ENCODE results near the gene PRR14L.
A peak's percentile ranks its signal among the peaks of the same experiment; 100 is the strongest.
"Not testable (repeated sequence)": the region's sequence is repeated elsewhere in the genome, so short reads cannot be mapped to it uniquely, and the experiment has no call there.

The PRR14L gene

DNA sequence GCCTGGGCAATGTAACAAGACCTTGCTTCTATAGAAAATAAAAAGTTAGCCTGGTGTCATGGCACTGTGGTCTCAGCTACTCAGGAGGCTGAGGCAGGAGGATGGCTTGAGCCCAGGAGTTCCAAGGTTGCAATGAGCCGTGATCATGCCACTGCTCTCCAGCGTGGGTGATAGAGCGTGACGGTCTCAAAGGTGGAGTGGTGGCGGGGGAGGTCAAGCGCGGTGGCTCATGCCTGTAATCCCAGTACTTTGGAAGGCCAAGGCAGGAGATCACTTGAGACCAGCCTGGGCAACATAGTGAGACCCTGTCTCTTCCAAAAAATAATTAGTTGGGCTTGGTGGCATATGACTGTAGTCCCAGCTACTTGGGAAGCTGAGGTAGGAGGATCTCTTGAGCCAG lies 71.2 kb downstream of the PRR14L start:
- no peaks in the 10 kb centered on the region for H3K27me3 Mint-ChIP-seq
- DNase-seq (no peak), ATAC-seq (no peak)
- no peak overlapping the region for H3K4me3 Mint-ChIP-seq
- no peaks in the 10 kb centered on the region for H3K9me3 Mint-ChIP-seq
- H3K4me1 Mint-ChIP-seq: peaks cover 10% of the 10 kb centered on the region
- H3K27ac Mint-ChIP-seq: peak overlapping the region in 1 of 2 donors; percentile 76

DNA sequence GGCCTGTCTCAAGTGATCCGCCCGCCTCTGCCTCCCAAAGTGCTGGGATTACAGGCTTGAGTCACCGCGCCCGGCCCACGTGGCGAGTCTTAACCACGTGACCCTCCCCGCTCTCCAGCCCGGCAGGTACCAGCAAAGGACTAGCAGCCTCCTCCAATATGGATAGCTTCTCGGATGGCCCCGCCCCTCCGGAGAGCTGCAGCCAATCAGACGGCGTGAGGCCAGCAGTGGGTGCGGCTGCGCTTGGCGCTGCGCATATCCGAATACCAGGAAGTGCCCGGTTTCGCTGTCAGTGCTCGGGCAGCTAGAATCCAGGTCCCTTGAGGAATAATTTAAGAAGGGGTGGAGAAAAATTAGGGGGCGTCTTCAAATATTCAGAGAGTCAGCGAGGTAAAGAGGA lies 73.2 kb downstream of the PRR14L start:
- H3K27ac Mint-ChIP-seq: peak overlapping the region; percentile 94 to 95

DNA sequence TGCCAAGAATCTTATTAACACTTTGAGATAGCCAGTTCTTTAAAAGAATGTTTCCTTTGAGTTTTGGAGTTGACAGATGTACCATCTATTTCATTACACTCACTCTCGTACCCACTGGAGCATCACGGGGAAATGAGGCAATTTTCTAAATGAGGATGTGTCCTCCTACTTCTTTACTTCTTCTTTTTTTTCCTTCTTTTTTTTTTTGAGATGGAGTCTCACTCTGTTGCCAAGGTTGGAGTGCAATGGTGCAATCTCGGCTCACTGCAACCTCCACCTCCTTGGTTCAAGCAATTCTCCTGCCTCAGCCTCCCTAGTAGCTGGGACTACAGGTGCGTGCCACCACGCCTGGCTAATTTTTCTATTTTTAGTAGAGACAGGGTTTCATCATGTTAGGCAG lies 75.7 kb downstream of the PRR14L start:
- not testable (repeated sequence) for ATAC-seq, H3K4me3 Mint-ChIP-seq, H3K27me3 Mint-ChIP-seq, H3K9me3 Mint-ChIP-seq, H3K27ac Mint-ChIP-seq, DNase-seq
- H3K4me1 Mint-ChIP-seq: peaks cover 10% of the 10 kb centered on the region

More for the DNA sequence above, 73.2 kb downstream of the PRR14L start:
- Mint-ChIP-seq H3K4me3 (peak overlapping the region; percentile 90 to 95), H3K4me1 (peaks cover 10% of the 10 kb centered on the region), H3K27me3 (no peaks in the 10 kb centered on the region), H3K9me3 (no peaks in the 10 kb centered on the region)
- peak; percentile 83 to 94 for DNase-seq
- ATAC-seq: peak; percentile 100

DNA sequence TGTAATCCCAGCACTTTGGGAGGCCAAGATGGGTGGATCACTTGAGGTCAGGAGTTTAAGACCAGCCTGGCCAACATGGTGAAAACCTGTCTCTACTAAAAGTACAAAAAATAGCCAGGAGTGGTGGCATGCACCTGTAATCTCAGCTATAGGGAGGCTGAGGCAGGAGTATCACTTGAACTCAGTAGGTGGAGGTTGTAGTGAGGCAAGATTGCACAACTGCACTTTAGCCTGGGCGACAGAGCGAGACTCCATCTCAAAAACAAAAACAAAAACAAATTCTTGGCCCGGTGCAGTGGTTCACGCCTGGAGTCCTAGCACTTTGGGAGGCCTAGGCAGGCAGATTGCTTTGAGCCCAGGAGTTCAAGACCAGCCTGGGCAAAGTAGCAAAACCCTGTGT lies 81.1 kb downstream of the PRR14L start:
- not testable (repeated sequence) for DNase-seq, H3K27me3 Mint-ChIP-seq, H3K4me3 Mint-ChIP-seq, H3K27ac Mint-ChIP-seq, H3K9me3 Mint-ChIP-seq, H3K4me1 Mint-ChIP-seq, ATAC-seq

DNA sequence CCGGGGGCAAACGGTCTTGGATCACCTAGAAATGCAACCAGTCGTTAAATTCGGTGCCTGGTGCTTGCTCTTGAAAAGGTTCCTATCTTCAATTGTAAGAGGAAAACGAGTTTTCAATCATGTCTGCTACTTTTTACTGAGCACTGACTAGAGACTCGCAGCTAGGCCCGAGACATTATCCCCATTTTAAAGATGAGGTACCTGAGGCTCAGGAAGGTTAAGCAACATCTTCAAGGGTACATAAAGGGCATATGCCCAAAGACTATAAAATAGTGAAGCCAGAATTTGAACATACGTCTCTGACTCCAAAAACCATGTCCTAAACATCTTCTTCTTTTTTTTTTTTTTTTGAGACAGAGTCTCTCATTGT lies 87.3 kb downstream of the PRR14L start:
- no peaks in the 10 kb centered on the region for H3K27me3 Mint-ChIP-seq
- no peak for DNase-seq
- H3K4me3 Mint-ChIP-seq: peak overlapping the region; percentile 91 to 93
- H3K9me3 Mint-ChIP-seq: no peaks in the 10 kb centered on the region
- no peak for ATAC-seq
- peak overlapping the region; percentile 89 to 97 for H3K27ac Mint-ChIP-seq
- H3K4me1 Mint-ChIP-seq: peaks cover 33% of the 10 kb centered on the region

DNA sequence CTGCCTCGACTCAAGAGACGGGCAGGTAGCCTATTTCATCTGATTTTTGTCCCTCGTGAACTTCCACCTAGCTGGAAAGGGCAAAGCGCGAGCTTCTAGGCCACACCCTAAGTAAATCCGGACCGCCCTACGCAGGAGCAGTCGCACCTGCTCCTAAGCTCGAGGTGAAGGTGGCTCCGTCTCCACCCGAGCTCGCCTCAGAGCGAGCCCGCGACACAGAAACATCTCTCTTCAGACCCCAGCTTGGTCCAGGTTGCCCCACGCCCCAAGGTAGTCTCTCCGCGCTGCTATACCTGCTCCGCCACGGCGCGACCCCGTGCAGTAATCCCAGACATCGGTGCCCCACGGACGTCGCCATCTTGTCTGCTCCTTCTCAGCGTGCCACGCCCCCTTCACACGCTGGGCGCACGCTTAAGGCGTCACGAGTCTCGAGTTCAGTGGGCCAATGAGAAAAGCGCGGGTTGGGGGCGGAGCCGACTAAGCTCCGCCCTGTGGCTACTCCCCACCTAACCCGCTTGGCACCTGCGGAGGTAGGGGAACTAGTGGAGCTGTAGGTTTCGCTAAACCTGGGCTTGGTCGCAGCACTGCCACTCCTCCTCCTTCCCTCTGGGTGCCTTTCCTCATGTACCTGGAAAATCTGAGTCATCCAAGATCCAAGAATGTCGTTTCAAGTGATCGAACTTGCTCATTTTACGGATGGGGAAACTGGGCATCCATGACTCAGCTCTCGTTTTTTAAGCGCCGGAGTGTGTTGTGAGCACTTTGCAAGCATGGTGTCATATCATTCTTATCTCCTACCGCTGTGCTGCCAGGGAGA lies 87.9 kb downstream of the PRR14L start, which contains the start of gene PISD:
Gene PISD (minus strand): TSS at position 365 of the 817 bp plus-strand sequence. CDS start 7 bp downstream, at position 358.
- ATAC-seq: peak; percentile 89
- H3K9me3 Mint-ChIP-seq: no peaks in the 10 kb centered on the region
- peaks cover 33% of the 10 kb centered on the region for H3K4me1 Mint-ChIP-seq
- H3K4me3 Mint-ChIP-seq: peak within 1 kb of the TSS; percentile 91 to 93
- no peaks in the 10 kb centered on the region for H3K27me3 Mint-ChIP-seq
- peak; percentile 95 to 97 for DNase-seq
- peak within 1 kb of the TSS; percentile 89 to 97 for H3K27ac Mint-ChIP-seq

DNA sequence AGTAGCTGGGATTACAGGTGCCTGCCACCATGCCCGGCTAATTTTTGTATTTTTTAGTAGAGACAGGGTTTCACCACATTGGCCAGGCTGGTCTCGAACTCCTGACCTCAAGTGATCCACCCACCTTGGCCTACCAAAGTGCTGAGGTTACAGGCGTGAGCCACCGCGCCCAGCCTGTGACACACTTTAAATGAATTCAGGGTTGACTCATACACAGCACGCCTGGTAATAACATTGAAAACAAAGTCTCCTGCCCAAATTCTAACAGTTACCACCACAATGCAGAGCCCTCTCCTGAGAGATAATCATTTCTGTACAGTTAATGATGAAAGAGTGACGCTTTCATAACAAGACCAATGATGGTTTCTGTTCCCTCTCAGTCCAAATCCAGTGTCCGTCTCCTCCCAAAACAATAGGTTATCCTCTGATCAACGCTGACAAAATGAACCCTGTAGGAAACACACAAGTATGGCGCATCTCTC lies 89.0 kb downstream of the PRR14L start:
- peak; percentile 77 for ATAC-seq
- Mint-ChIP-seq H3K27ac (peak overlapping the region; percentile 89 to 97), H3K4me1 (peaks cover 32% of the 10 kb centered on the region), H3K4me3 (peak overlapping the region; percentile 91 to 93)
- H3K9me3 Mint-ChIP-seq, H3K27me3 Mint-ChIP-seq: not testable (repeated sequence)
- peak; percentile 27 to 73 for DNase-seq

DNA sequence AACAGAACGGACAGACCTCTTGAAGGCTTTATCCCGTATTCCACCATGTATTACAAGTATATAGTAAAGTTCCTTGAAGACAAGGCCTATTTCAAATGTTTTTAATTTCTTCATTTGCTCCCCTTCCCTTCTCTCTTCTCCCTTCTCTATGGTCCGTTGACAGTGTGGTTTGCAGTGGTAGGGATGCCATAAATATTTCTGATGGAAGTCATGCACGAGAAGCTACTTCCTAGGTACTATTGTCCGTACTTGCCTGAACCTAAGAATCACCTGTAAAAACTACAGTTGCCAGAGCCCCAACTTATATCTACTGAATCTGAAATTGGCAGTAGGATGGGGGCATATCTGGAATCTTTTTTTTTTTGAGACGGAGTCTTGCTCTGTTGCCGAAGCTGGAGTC lies 90.7 kb downstream of the PRR14L start:
- Mint-ChIP-seq H3K27ac (no peak overlapping the region), H3K4me1 (peaks cover 29% of the 10 kb centered on the region), H3K27me3 (no peaks in the 10 kb centered on the region), H3K9me3 (no peaks in the 10 kb centered on the region), H3K4me3 (no peak overlapping the region)
- no peak for ATAC-seq
- DNase-seq: no peak

DNA sequence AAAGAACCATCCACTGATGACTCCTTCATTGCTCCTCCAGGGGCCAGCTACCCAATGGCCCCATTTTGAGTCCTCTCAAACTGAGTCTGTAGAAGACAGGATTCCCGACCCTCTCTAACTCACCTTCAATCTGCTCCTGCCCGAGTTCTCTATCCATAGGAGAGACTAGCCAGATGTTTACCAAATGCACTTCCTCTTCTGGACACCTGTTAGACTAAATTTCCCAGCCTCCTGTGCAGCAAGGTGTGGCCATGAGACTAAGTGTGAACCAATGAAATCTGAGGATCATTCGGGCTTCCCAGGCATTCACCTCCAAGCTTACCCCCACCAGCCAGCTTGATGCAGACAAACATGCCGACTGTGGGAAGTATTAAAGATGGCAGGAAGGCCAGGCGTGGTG lies 95.5 kb downstream of the PRR14L start:
- Mint-ChIP-seq H3K4me3 (no peak overlapping the region), H3K27me3 (no peaks in the 10 kb centered on the region), H3K4me1 (peaks cover 32% of the 10 kb centered on the region), H3K9me3 (no peaks in the 10 kb centered on the region), H3K27ac (peak overlapping the region in 1 of 2 donors; percentile 17)
- ATAC-seq (no peak), DNase-seq (no peak)

DNA sequence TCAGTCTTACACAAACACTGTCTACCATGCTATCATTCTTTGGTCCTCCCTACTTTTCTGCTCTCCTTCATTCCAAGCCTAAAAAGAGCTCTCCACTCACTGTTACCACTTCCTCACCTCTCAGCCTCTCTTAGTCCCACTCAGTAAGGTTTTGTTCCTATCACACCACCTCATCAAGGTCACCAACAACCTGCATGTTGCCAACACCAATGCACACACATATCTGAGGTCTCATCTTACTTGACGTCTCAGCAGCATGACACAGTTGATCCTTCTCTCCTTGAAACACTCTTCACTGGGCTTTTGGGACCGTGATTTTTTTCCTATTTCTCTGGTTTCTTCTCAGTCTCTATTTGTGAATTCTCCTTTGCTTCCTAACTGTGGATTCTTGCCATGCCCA lies 96.0 kb downstream of the PRR14L start:
- no peaks in the 10 kb centered on the region for H3K27me3 Mint-ChIP-seq
- H3K9me3 Mint-ChIP-seq: no peaks in the 10 kb centered on the region
- ATAC-seq (no peak), DNase-seq (no peak)
- no peak overlapping the region for H3K4me3 Mint-ChIP-seq
- no peak overlapping the region for H3K27ac Mint-ChIP-seq
- peaks cover 32% of the 10 kb centered on the region for H3K4me1 Mint-ChIP-seq

DNA sequence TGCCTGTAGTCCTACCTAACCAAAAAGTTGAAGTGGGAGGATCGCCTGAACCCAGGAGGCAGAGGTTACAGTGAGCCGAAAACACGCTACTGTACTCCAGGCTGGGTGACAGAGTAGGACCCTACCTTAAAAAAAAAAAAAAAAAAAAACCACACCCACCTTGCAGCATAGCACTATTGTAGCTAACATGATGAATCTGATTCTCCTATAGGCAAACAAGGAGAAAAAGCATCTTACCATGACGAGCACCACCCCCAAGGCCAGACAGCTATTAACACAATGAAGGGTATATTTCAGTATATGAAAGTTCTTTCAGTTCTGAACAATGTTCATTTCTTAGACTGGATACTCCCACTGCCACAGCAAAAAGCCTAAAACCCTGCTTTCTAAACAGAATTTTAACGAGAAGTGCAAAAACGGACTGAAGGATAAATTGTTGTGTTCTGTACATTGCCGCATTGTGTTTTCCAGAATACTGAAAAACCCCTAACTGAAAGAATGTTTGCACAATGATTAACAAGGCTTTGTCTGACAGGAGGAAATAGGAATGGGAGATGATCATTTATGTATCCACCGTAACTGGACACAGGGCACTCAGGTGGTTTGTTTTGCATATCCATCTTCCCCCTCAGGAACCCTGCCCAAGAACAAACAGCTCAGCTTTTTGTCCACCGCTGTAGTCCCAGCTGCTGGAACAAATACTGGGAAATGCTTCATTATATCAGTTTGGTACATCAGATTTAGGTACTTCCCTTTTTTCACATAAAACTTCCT lies 96.8 kb downstream of the PRR14L start:
- ATAC-seq (no peak), DNase-seq (no peak)
- H3K27me3 Mint-ChIP-seq: no peaks in the 10 kb centered on the region
- no peak overlapping the region for H3K27ac Mint-ChIP-seq
- H3K9me3 Mint-ChIP-seq: no peaks in the 10 kb centered on the region
- peaks cover 33% of the 10 kb centered on the region for H3K4me1 Mint-ChIP-seq
- H3K4me3 Mint-ChIP-seq: no peak overlapping the region

DNA sequence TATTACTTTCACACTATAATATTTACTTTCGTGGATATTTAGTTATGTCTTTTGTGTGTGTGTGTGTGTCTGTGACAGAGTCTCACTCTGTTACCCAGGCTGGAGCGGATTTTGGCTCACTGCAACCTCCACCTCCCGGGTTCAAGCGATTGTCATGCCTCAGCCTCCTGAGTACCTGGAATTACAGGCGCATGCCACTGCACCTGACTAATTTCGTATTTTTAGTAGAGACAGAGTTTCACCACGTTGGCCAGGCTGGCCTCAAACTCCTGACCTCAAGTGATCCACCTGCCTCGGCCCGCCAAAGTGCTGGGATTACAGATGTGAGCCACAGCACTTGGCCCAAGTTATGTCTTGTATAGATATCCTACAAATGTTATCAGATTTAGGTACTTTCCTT lies 97.8 kb downstream of the PRR14L start:
- H3K4me3 Mint-ChIP-seq: no peak overlapping the region
- no peak for DNase-seq

DNA sequence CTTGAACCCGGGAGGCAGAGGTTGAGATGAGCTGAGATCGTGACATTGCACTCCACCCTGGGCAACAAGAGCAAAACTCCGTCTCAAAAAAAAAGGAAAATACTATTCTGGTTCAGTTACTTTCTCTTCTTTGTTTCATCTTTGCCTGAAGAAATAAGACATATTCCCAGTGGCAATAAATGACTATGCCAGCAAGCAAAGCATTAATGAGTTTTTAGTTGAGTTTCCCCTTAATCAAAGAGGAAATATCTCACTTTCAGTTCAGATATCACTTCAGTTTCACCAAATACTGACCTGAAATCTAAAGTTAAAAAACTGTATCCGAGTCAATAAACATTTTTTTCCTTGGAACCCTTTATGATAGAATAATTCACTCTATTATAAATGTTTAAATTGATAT lies 98.3 kb downstream of the PRR14L start:
- Mint-ChIP-seq H3K4me1 (peaks cover 47% of the 10 kb centered on the region), H3K9me3 (no peaks in the 10 kb centered on the region), H3K27me3 (no peaks in the 10 kb centered on the region), H3K27ac (no peak overlapping the region), H3K4me3 (no peak overlapping the region)
- DNase-seq: no peak
- ATAC-seq: no peak

More for the DNA sequence above, 97.8 kb downstream of the PRR14L start:
- H3K9me3 Mint-ChIP-seq: no peaks in the 10 kb centered on the region
- H3K27ac Mint-ChIP-seq: peak overlapping the region in 1 of 2 donors; percentile 92
- peaks cover 43% of the 10 kb centered on the region for H3K4me1 Mint-ChIP-seq
- H3K27me3 Mint-ChIP-seq: no peaks in the 10 kb centered on the region
- no peak for ATAC-seq

DNA sequence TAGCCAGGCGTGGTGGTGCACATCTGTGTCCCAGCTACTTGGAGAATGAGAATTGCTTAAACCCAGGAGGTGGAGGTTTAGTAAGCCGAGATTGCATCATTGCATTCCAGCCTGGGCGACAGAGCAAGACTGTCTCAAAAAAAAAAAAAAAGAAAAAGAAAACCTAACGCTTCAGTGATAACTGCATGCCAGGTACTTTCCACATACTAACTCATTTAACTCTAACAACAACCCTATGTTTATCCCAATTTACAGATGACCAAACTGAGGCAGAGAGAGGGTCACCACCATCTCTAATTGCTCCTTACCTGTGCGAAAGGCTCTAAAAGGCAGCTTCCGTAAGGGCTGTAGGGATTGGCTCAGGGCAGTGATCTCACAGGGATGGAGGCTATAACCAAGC lies 99.5 kb downstream of the PRR14L start:
- Mint-ChIP-seq H3K4me3 (no peak overlapping the region), H3K9me3 (no peaks in the 10 kb centered on the region), H3K27me3 (no peaks in the 10 kb centered on the region), H3K27ac (no peak overlapping the region), H3K4me1 (peaks cover 57% of the 10 kb centered on the region)
- ATAC-seq (no peak), DNase-seq (no peak)

DNA sequence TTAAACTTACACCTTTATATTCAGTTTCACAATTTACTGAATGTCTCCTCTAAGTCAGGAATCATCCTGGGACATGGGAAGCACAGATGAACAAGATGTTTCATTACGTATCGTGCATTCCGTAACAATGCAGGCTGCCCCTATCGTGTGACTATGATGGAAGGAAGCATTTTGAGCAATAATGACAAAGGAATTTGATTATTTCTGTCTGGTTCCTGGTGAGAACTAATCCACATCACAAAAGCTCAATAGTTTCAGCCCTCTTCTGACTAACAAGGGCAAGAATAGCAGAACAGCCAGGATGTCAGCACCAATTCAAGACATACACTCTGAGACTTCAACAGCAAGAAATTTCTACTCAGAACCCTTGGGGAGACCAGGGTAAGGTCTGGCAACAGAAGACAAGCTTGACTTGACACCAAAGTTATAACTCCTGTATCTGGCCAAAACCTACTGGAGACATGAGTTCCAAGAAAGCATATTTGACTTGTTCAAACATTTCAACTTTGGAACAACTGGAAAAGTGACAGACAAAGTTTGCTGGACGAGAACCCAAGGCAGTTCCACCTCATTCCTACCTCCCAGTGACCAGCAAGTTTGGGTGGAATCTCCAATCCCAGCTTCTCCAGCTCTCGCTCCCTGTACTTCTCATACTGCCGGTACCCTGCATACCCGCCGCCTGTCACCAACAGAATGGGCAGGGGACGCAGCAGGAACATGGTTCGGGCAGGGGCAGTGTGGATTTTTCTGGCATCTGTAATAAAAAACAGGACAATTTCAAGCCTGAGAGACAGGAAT lies 102.2 kb downstream of the PRR14L start:
- ATAC-seq: no peak
- DNase-seq: no peak
- H3K4me1 Mint-ChIP-seq: peaks cover 45% of the 10 kb centered on the region
- peak overlapping the region; percentile 48 to 69 for H3K27ac Mint-ChIP-seq
- H3K27me3 Mint-ChIP-seq: no peaks in the 10 kb centered on the region
- H3K4me3 Mint-ChIP-seq: no peak overlapping the region
- no peaks in the 10 kb centered on the region for H3K9me3 Mint-ChIP-seq
